ENCODE results near the gene ST8SIA2.

Gene ST8SIA2

DNA sequence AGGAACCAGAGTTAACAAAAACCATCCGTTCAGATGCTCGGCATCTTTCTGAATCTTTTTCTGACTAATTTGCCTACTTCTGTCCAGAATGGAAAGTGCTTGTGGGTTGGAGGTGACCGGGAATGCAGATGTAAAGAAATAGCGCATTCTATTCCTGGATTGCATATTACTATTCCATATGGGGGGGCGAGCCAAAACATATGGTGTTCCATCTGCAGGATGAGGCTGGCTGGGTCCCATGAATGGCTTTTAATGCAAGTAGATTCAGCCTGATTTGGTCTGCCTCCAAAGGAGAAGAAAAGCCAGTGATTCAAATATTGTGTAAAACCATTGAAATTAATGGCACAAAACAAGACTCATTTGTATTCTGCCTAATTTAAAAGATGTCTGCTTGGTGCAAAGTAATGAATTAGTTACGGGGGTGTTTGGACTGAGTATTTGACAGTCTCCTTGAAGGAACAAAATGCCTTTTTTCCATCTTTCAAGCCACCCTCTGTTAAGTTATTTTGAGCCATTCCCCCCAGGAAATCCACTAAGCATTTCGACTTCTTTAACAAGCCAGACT is 99.0 kb downstream of the ST8SIA2 start:
- no peak overlapping the region for H3K9ac ChIP-seq (ENCODE audit: low read length)

GRCh38 chr15:92494806-92495336 is 101.2 kb downstream of the ST8SIA2 start:
- H2AFZ ChIP-seq (ENCODE audit: insufficient read depth, low read length, poor library complexity), result no peak overlapping the region
- no peak overlapping the region for H3K4me2 ChIP-seq (ENCODE audit: low read length)
- H2BK12ac ChIP-seq (ENCODE audit: low read length), result no peak overlapping the region
- no peak overlapping the region for H3K14ac ChIP-seq (ENCODE audit: low read length)
- H3K9me3 ChIP-seq (ENCODE audit: insufficient read depth, low read depth, low read length), result peaks cover 2% of the 10 kb centered on the region
- no peak overlapping the region for H3K23ac ChIP-seq (ENCODE audit: low read length)
- no peaks in the 10 kb centered on the region for H3K79me1 ChIP-seq (ENCODE audit: low read length)
- no peak overlapping the region for H4K91ac ChIP-seq (ENCODE audit: low read depth, low read length)
- no peaks in the 10 kb centered on the region for H3K79me2 ChIP-seq (ENCODE audit: control insufficient read depth, insufficient read depth, low read length, poor library complexity)
- H3K4ac ChIP-seq (ENCODE audit: low read depth, low read length), result no peak overlapping the region
- no peak overlapping the region for H2AK5ac ChIP-seq (ENCODE audit: low read length)
- no peak overlapping the region for H3K27ac ChIP-seq (ENCODE audit: low read depth, low read length)
- H3K27me3 ChIP-seq (ENCODE audit: insufficient read depth, low read length), result no peaks in the 10 kb centered on the region
- H4K8ac ChIP-seq (ENCODE audit: low read depth, low read length), result no peak overlapping the region
- peaks cover 4 to 6% of the 10 kb centered on the region in 2 experiments for H3K4me1 ChIP-seq (ENCODE audit: control insufficient read depth in 1 of 2, insufficient read depth in 2 of 2, low read length in 2 of 2)
- no peak for DNase-seq
- H2BK120ac ChIP-seq (ENCODE audit: insufficient read depth, low read length, poor library complexity), result no peak overlapping the region
- no peak overlapping the region for H2BK5ac ChIP-seq (ENCODE audit: low read depth, low read length, poor library complexity)
- H3K9ac ChIP-seq (ENCODE audit: low read length), result no peak overlapping the region
- no peak overlapping the region for H4K12ac ChIP-seq (ENCODE audit: low read depth, low read length)
- H3K18ac ChIP-seq (ENCODE audit: low read length), result no peak overlapping the region
- no peak overlapping the region for H3K4me3 ChIP-seq (ENCODE audit: low read depth, low read length)
- H3K36me3 ChIP-seq (ENCODE audit: control insufficient read depth in 1 of 2, insufficient read depth in 2 of 2, low read length in 2 of 2), result no peaks in the 10 kb centered on the region
- no CpG with 5 or more reads among the region's 6 CpGs for WGBS (ENCODE audit: extremely low coverage, insufficient coverage, insufficient read length)

More for the DNA sequence above, 99.0 kb downstream of the ST8SIA2 start:
- no peak overlapping the region for H3K14ac ChIP-seq (ENCODE audit: low read length)
- no peak overlapping the region for H3K23ac ChIP-seq (ENCODE audit: low read length)
- no peak overlapping the region for H2AFZ ChIP-seq (ENCODE audit: insufficient read depth, low read length, poor library complexity)
- no peak overlapping the region for H3K4ac ChIP-seq (ENCODE audit: low read depth, low read length)
- no peaks in the 10 kb centered on the region for H3K79me2 ChIP-seq (ENCODE audit: control insufficient read depth, insufficient read depth, low read length, poor library complexity)
- peaks cover 4 to 6% of the 10 kb centered on the region in 2 experiments for H3K4me1 ChIP-seq (ENCODE audit: control insufficient read depth in 1 of 2, insufficient read depth in 2 of 2, low read length in 2 of 2)
- no peak overlapping the region for H3K27ac ChIP-seq (ENCODE audit: low read depth, low read length)
- H3K4me3 ChIP-seq (ENCODE audit: low read depth, low read length), result no peak overlapping the region
- no peaks in the 10 kb centered on the region for H3K27me3 ChIP-seq (ENCODE audit: insufficient read depth, low read length)
- DNase-seq, result no peak
- no peak overlapping the region for H3K18ac ChIP-seq (ENCODE audit: low read length)
- H3K9me3 ChIP-seq (ENCODE audit: insufficient read depth, low read depth, low read length), result no peaks in the 10 kb centered on the region
- no peak overlapping the region for H2AK5ac ChIP-seq (ENCODE audit: low read length)
- H2BK120ac ChIP-seq (ENCODE audit: insufficient read depth, low read length, poor library complexity), result no peak overlapping the region
- no peaks in the 10 kb centered on the region for H3K36me3 ChIP-seq (ENCODE audit: control insufficient read depth in 1 of 2, insufficient read depth in 2 of 2, low read length in 2 of 2)
- no peak overlapping the region for H4K12ac ChIP-seq (ENCODE audit: low read depth, low read length)
- no peaks in the 10 kb centered on the region for H3K79me1 ChIP-seq (ENCODE audit: low read length)
- no peak overlapping the region for H4K91ac ChIP-seq (ENCODE audit: low read depth, low read length)
- H2BK5ac ChIP-seq (ENCODE audit: low read depth, low read length, poor library complexity), result no peak overlapping the region
- no CpG with 5 or more reads among the region's 7 CpGs for WGBS (ENCODE audit: extremely low coverage, insufficient coverage, insufficient read length)
- no peak overlapping the region for H4K8ac ChIP-seq (ENCODE audit: low read depth, low read length)
- H3K4me2 ChIP-seq (ENCODE audit: low read length), result no peak overlapping the region
- no peak overlapping the region for H2BK12ac ChIP-seq (ENCODE audit: low read length)

DNA sequence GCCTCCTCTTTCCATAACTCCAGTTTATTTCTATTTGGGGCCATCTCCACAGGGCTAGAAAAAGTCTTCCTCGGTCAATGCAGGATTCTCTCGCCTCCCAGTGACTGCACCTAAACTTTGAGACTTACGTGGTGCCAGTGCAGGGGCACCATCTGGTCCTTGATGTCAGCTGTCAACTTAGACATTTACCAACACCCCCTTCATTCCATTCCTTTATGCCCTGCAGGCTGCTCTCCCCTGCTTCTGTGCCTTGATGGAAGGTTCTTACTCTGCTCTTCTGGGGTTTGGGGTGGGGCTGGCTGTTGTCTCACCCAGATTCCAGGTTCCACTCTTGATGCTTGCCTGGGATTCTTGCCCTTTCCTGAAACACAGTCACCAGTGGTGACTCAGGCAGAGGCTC is 101.8 kb downstream of the ST8SIA2 start:
- Histone ChIP-seq H3K9me3 (ENCODE audit: insufficient read depth, low read depth, low read length) (peaks cover 2% of the 10 kb centered on the region), H3K79me2 (ENCODE audit: control insufficient read depth, insufficient read depth, low read length, poor library complexity) (no peaks in the 10 kb centered on the region), H2AFZ (ENCODE audit: insufficient read depth, low read length, poor library complexity) (no peak overlapping the region), H3K36me3 (ENCODE audit: control insufficient read depth in 1 of 2, insufficient read depth in 2 of 2, low read length in 2 of 2) (no peaks in the 10 kb centered on the region), H3K4ac (ENCODE audit: low read depth, low read length) (no peak overlapping the region), H3K4me2 (ENCODE audit: low read length) (no peak overlapping the region), H3K27me3 (ENCODE audit: insufficient read depth, low read length) (no peaks in the 10 kb centered on the region), H3K27ac (ENCODE audit: low read depth, low read length) (no peak overlapping the region), H3K18ac (ENCODE audit: low read length) (no peak overlapping the region), H3K4me1 (ENCODE audit: control insufficient read depth in 1 of 2, insufficient read depth in 2 of 2, low read length in 2 of 2) (peaks cover 4 to 6% of the 10 kb centered on the region in 2 experiments), H3K9ac (ENCODE audit: low read length) (no peak overlapping the region), H3K14ac (ENCODE audit: low read length) (no peak overlapping the region), H3K79me1 (ENCODE audit: low read length) (no peaks in the 10 kb centered on the region), H3K23ac (ENCODE audit: low read length) (no peak overlapping the region), H3K4me3 (ENCODE audit: low read depth, low read length) (no peak overlapping the region), H2BK12ac (ENCODE audit: low read length) (no peak overlapping the region), H4K12ac (ENCODE audit: low read depth, low read length) (no peak overlapping the region), H4K8ac (ENCODE audit: low read depth, low read length) (no peak overlapping the region), H2BK5ac (ENCODE audit: low read depth, low read length, poor library complexity) (no peak overlapping the region), H2AK5ac (ENCODE audit: low read length) (no peak overlapping the region), H4K91ac (ENCODE audit: low read depth, low read length) (no peak overlapping the region), H2BK120ac (ENCODE audit: insufficient read depth, low read length, poor library complexity) (no peak overlapping the region)
- WGBS (ENCODE audit: extremely low coverage, insufficient coverage, insufficient read length), result no CpG with 5 or more reads among the region's 3 CpGs
- DNase-seq, result no peak

DNA sequence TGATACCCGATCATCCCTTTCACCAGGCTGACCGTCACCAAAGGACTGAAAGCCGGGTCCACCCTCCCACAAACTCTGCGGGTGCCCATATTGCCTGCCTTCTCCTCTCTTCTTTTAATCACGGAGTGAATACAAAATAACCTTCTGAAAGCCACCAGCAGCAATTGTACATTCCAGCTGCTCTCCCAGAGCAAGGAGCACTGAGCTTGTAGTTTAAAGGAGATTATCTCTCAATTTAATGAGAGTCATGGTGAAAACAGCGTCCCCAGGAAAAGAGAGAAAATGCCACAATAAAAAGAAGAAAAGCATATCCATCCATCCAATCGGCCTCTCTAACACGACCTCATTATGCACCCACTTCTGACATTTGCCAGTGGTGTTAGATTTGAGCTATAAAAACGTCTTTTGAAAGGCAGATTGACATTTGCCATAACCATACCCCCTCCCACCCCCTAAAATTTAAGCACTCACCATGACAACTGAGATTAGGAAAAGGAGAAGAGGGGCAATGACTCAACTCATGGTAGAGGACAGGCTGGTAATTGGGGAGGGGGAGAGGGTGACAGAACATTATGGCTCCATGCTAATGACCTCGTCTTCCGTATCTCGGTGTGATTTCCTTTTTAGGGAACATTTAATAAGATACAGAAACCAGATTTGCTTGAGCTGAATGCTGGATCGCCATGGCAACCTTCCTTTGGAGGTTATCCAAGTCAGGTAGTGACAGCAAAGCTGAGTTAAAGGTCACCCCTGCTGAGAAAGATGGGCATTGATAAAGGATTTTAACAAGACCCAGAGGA is 106.2 kb downstream of the ST8SIA2 start:
- no peak overlapping the region for H3K14ac ChIP-seq (ENCODE audit: low read length)
- no CpG with 5 or more reads among the region's 13 CpGs for WGBS (ENCODE audit: extremely low coverage, insufficient coverage, insufficient read length)

More for the DNA sequence above, 106.2 kb downstream of the ST8SIA2 start:
- peaks cover 2% of the 10 kb centered on the region for H3K9me3 ChIP-seq (ENCODE audit: insufficient read depth, low read depth, low read length)
- no peaks in the 10 kb centered on the region for H3K79me2 ChIP-seq (ENCODE audit: control insufficient read depth, insufficient read depth, low read length, poor library complexity)
- H2BK12ac ChIP-seq (ENCODE audit: low read length), result no peak overlapping the region
- H3K4me3 ChIP-seq (ENCODE audit: low read depth, low read length), result no peak overlapping the region
- no peak overlapping the region for H4K8ac ChIP-seq (ENCODE audit: low read depth, low read length)
- DNase-seq, result no peak
- H3K4me1 ChIP-seq (ENCODE audit: control insufficient read depth in 1 of 2, insufficient read depth in 2 of 2, low read length in 2 of 2), result peaks cover 4 to 6% of the 10 kb centered on the region in 2 experiments
- H3K9ac ChIP-seq (ENCODE audit: low read length), result no peak overlapping the region
- H4K12ac ChIP-seq (ENCODE audit: low read depth, low read length), result no peak overlapping the region
- H3K4me2 ChIP-seq (ENCODE audit: low read length), result no peak overlapping the region
- H3K18ac ChIP-seq (ENCODE audit: low read length), result no peak overlapping the region
- H2BK120ac ChIP-seq (ENCODE audit: insufficient read depth, low read length, poor library complexity), result no peak overlapping the region
- no peak overlapping the region for H2BK5ac ChIP-seq (ENCODE audit: low read depth, low read length, poor library complexity)
- no peak overlapping the region for H3K4ac ChIP-seq (ENCODE audit: low read depth, low read length)
- no peak overlapping the region for H3K27ac ChIP-seq (ENCODE audit: low read depth, low read length)
- H3K23ac ChIP-seq (ENCODE audit: low read length), result no peak overlapping the region
- H2AFZ ChIP-seq (ENCODE audit: insufficient read depth, low read length, poor library complexity), result no peak overlapping the region
- H4K91ac ChIP-seq (ENCODE audit: low read depth, low read length), result no peak overlapping the region
- H3K36me3 ChIP-seq (ENCODE audit: control insufficient read depth in 1 of 2, insufficient read depth in 2 of 2, low read length in 2 of 2), result no peaks in the 10 kb centered on the region
- no peak overlapping the region for H2AK5ac ChIP-seq (ENCODE audit: low read length)
- H3K27me3 ChIP-seq (ENCODE audit: insufficient read depth, low read length), result no peaks in the 10 kb centered on the region
- H3K79me1 ChIP-seq (ENCODE audit: low read length), result no peaks in the 10 kb centered on the region
